NB4 (cell line): ENCODE measurements around the gene GYPC.

ENCODE experiments used
- POLR2A ChIP-seq: IDR thresholded peaks from 2 replicates; pipeline ENCODE4 v1.6.1; 2011; ENCODE audit warnings: mild to moderate bottlenecking; ENCODE audit not compliant: insufficient read length; ENCODE audit errors: extremely low read depth
- TF ChIP-seq, protein P1 (sequence below): IDR thresholded peaks from one replicate; pipeline ENCODE4 v1.5.1; 2012; ENCODE audit warnings: low read depth, low read length

DNA sequence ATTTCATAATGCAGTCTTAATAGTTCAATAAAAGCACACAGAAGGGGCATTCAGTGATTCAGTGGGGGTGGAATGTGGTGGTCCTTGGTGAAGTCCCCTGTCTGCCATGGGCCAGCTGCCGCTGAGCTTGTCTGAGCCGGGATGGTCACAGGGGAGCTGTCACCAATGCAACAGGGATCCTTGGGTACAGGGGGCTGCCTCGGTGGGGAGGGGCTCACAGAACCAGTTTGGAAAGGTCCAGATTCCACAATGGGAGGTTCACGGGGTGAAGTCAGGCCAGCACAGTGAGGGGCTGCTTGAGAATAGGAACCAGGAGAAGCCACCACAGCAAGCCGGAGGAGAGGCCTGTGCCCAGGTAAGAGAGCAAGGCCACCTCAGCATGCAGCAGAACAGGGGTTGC, 75.4 kb downstream of the GYPC start:
- TF ChIP-seq, protein P1, sequence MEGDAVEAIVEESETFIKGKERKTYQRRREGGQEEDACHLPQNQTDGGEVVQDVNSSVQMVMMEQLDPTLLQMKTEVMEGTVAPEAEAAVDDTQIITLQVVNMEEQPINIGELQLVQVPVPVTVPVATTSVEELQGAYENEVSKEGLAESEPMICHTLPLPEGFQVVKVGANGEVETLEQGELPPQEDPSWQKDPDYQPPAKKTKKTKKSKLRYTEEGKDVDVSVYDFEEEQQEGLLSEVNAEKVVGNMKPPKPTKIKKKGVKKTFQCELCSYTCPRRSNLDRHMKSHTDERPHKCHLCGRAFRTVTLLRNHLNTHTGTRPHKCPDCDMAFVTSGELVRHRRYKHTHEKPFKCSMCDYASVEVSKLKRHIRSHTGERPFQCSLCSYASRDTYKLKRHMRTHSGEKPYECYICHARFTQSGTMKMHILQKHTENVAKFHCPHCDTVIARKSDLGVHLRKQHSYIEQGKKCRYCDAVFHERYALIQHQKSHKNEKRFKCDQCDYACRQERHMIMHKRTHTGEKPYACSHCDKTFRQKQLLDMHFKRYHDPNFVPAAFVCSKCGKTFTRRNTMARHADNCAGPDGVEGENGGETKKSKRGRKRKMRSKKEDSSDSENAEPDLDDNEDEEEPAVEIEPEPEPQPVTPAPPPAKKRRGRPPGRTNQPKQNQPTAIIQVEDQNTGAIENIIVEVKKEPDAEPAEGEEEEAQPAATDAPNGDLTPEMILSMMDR = no peak
- no peak for TF ChIP-seq POLR2A
